GM03348 (cell line): Measurements from ENCODE around the gene SLC39A13.
A peak's percentile ranks its signal among the peaks of the same experiment; 100 is the strongest.

Source experiments
- DNase-seq: peaks from one replicate; pipeline ENCODE4 v3.0.0; 2012; ENCODE audit warnings: low spot score

Gene SLC39A13

GRCh38 chr11:47403135-47403534 lies 5.3 kb upstream of the SLC39A13 start:
- DNase-seq = no peak

- DNase-seq = no peak
Measured at GRCh38 chr11:47403571-47403970, 4.8 kb upstream of the SLC39A13 start.

GRCh38 chr11:47406896-47407745 lies 1.3 kb upstream of the SLC39A13 start:
- peak; percentile 44 for DNase-seq

GRCh38 chr11:47408598-47409439 lies 429 bp downstream of the SLC39A13 start:
- peak; percentile 81 for DNase-seq

- peak; percentile 58 for DNase-seq
Measured at GRCh38 chr11:47409440-47410369, 1.3 kb downstream of the SLC39A13 start.

DNA sequence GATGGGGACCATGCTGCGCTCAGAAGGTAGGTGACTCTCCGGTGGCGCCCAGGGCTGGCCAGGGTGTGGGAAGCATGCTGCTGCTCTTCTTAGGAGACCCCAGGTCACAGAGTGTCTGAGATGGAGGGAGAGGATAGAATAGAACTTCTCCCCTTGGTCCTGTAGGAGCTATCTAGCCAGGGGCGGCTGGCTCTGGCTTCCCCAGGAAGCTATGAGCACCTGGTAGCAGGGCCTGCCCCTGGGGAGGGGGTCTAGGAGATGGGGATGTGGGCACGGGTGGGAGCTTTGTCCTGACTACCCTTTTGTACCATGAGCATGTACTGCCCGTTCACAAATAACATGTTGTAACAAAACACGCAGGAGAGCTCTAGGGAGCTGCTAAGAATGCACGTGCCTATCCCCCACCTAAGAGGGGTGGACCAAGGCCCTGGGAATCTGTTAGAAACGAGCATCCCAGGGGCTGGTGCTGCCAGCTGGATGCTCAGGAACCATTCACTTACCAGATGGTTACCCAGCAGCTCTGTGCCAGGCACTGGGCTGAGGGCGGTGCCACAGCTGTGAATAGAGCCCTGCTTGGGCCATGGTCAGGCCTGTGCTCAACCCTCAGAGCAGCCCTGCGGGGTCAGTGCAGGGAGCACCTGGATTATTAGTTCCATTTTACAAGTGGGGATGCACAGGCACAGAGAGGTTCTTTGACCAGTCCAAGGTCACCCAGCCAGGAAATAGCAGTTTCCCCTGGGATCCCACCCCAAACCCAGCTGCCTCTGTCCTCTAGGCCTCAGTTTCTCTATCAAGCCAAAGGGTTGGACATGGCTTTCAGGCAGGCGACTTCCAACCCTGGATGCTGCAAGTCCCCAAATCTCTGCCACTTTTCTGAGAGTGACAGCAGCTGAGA lies 2.2 kb downstream of the SLC39A13 start:
- no peak for DNase-seq

DNA sequence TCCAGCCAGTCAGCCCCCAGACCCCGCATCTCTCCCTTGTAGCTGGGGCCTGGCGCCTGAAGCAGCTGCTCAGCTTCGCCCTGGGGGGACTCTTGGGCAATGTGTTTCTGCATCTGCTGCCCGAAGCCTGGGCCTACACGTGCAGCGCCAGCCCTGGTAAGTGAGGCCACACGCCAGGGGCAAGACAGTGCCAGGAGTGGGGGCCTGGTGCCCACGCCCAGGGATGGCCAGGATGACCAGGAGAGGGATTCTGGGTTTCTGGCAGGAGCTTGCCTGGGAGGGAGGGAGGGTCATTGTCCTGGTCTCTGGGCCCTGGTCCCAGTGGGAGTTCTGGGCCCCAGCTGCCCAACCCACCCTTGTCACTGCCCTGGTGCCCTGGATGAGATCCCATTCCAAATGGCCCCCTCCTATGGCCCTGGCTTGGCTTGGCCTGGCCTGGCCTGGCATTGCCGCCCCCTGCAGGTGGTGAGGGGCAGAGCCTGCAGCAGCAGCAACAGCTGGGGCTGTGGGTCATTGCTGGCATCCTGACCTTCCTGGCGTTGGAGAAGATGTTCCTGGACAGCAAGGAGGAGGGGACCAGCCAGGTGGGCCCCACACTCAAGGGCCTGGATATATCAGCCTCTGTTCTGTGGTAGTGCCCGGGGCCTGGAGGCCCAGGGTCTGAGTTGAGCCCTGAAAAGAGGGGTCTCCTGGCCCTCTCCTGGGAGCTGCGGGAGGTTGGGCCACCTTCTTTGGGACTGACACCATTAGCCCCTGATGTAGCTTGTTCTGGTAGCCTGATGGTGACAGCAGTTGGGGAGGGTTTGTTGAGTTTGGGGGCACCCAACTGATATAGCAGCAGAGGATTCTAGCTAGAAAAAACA lies 3.7 kb downstream of the SLC39A13 start:
- peak; percentile 67 for DNase-seq

DNA sequence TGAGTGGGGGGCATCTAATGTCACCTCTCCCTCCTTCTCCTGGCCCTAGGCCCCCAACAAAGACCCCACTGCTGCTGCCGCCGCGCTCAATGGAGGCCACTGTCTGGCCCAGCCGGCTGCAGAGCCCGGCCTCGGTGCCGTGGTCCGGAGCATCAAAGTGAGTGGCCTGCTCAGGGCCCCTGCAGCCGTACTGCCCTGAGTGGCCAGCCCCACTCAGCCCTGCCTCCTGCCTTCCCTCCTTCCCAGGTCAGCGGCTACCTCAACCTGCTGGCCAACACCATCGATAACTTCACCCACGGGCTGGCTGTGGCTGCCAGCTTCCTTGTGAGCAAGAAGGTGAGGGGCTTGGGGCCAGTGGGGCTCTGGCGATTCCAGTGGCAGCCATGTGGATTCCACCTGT lies 5.0 kb downstream of the SLC39A13 start:
- DNase-seq = no peak

- peak; percentile 73 for DNase-seq
Measured at GRCh38 chr11:47413908-47414684, 5.7 kb downstream of the SLC39A13 start.

- DNase-seq = no peak
Measured at GRCh38 chr11:47414685-47415070, 6.3 kb downstream of the SLC39A13 start.

GRCh38 chr11:47415091-47415854 lies 6.9 kb downstream of the SLC39A13 start:
- no peak for DNase-seq

- peak; percentile 95 for DNase-seq
Measured at GRCh38 chr11:47415949-47416472, 7.6 kb downstream of the SLC39A13 start.

- no peak for DNase-seq
Measured at GRCh38 chr11:47417712-47418111, 9.3 kb downstream of the SLC39A13 start.

DNA sequence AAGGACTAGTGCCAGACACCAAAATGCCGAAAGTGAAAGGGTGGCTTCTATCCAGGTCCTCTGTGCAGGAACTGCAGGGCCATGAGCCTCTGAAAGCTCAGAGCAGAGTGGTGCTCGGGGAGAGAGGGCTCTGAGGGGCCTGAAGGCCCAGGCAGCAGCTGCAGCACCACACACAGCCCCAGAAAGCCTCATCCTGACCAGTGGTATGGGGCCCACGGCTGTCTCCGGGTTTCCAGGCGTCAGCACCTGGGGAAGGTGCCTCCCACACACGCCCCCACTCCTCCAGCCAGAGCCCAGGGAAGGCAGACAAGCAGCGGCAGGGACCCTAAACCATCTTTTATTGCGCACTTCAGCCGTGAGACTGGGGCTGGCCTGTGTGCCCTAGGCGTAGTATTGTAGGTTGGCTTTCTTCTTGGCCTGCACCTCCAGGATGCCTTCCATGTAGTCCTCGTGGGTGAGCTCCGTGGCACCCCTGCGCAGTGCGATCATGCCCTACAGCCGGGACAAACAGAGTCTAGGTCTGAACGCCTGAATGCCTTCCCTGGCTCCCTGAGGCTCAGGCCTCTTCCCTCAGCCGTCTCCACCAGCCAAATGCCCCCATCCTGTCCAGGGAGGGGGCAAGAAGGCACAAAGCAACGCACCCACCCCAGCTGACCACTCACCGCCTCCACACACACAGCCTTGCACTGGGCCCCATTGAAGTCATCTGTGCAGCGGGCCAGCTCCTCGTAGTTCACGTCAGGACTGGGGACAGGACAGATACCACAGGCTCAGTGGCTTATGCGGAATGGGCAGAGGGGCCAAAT lies 10.3 kb downstream of the SLC39A13 start:
- no peak for DNase-seq

- DNase-seq = no peak
Measured at GRCh38 chr11:47425611-47426010, 17.2 kb downstream of the SLC39A13 start.

- peak; percentile 97 for DNase-seq
Measured at GRCh38 chr11:47426062-47426956, 17.9 kb downstream of the SLC39A13 start, which contains the start of gene PSMC3. Gene PSMC3 (minus strand): TSS chr11:47426439. CDS start chr11:47426279, 160 bp downstream.
